ENCODE measurements around the gene LCN2. TPM values are rescaled to one million over a fixed set of nuclear protein-coding genes. Genes with fewer than 3 reads are reported as not detected.

Gene LCN2
- total RNA-seq, 1 donor from 2014 or later: not detected

DNA sequence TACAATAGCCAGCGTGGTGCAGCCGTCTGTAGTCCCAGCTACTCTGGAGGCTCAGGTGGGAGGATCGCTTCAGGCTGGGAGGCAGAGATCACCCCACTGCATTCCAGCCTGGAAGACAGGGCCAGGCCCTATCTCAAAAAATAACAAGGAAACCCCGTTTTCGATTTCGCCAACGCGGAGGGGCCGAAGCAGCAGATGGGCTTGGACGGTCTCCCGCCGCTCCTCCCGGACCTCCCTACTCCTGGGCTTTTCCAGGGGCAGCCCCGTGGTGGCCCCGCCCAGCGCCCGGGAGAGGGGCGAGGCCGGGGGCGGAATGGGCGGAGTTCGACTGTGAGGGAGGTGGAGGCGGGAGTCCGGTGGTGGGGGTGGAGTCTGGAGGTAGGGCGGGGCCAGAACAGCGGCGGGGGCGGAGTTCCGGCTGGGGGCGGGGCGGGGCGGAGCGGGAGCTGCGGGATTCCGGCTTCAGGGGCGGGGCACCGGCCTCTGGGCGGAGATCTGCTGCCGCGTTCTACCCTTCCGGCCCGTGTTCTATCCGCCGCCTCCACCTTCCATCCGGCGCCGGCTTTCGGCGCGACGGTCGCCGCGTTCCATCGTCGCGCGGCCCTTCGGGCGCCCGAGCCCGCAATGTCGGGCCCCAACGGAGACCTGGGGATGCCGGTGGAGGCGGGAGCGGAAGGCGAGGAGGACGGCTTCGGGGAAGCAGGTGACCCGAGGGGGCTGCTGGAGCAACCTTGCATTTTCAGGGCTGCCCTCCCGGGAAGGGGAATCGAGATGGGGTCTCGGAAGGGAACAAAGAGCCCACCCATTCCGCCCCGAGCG lies 10.7 kb downstream of the LCN2 start, which contains the start of gene BBLN:
Gene BBLN (plus strand): TSS at position 482 of the 819 bp plus-strand sequence. CDS start 143 bp downstream, at position 625.
- no peaks in the 10 kb centered on the region for H3K9me3 ChIP-seq (replicated peaks)
- no peaks in the 10 kb centered on the region for H3K27me3 ChIP-seq (ENCODE audit: low read depth)
- DNase-seq: peak; percentile 95
- H3K4me1 ChIP-seq: peaks cover 29% of the 10 kb centered on the region
- TF ChIP-seq, protein P1, sequence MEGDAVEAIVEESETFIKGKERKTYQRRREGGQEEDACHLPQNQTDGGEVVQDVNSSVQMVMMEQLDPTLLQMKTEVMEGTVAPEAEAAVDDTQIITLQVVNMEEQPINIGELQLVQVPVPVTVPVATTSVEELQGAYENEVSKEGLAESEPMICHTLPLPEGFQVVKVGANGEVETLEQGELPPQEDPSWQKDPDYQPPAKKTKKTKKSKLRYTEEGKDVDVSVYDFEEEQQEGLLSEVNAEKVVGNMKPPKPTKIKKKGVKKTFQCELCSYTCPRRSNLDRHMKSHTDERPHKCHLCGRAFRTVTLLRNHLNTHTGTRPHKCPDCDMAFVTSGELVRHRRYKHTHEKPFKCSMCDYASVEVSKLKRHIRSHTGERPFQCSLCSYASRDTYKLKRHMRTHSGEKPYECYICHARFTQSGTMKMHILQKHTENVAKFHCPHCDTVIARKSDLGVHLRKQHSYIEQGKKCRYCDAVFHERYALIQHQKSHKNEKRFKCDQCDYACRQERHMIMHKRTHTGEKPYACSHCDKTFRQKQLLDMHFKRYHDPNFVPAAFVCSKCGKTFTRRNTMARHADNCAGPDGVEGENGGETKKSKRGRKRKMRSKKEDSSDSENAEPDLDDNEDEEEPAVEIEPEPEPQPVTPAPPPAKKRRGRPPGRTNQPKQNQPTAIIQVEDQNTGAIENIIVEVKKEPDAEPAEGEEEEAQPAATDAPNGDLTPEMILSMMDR (IDR thresholded peaks at IDR 0.05; ENCODE audit: borderline replicate concordance): no peak
- peaks cover 26% of the 10 kb centered on the region for H3K36me3 ChIP-seq
- intact Hi-C loops (cut with micrococcal nuclease): no loop called here
- H3K27ac ChIP-seq (replicated peaks): peak within 1 kb of the TSS; percentile 85
- peak within 1 kb of the TSS; percentile 85 for H3K4me3 ChIP-seq

DNA sequence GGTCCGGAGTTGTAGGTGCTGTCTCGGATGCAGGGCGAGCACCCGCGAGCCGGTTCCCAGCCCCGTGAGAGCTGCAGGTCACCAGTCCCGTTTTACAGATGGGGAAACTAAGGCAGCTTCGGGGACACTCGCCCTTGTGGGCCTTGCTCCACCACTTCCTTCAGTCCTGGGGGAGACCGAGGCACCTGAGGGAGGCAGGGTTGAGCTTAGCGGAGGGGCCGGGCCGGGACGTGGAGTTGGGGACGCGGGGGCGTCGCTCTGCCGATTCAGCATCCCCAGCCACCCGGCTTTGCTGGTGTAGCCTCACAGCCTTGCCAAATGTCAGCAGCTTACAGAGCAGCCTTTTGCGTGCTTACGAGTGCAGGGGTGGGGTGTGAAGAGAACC lies 11.3 kb downstream of the LCN2 start:
- intact Hi-C loops (cut with micrococcal nuclease): no loop called here
- peak overlapping the region; percentile 85 for H3K4me3 ChIP-seq
- H3K4me1 ChIP-seq: peaks cover 29% of the 10 kb centered on the region
- H3K9me3 ChIP-seq (replicated peaks): no peaks in the 10 kb centered on the region
- TF ChIP-seq, protein P1 (IDR thresholded peaks at IDR 0.05; ENCODE audit: borderline replicate concordance): no peak
- H3K27ac ChIP-seq (replicated peaks): peak overlapping the region; percentile 85
- H3K27me3 ChIP-seq (ENCODE audit: low read depth): no peaks in the 10 kb centered on the region
- H3K36me3 ChIP-seq: peaks cover 30% of the 10 kb centered on the region
- no peak for DNase-seq

DNA sequence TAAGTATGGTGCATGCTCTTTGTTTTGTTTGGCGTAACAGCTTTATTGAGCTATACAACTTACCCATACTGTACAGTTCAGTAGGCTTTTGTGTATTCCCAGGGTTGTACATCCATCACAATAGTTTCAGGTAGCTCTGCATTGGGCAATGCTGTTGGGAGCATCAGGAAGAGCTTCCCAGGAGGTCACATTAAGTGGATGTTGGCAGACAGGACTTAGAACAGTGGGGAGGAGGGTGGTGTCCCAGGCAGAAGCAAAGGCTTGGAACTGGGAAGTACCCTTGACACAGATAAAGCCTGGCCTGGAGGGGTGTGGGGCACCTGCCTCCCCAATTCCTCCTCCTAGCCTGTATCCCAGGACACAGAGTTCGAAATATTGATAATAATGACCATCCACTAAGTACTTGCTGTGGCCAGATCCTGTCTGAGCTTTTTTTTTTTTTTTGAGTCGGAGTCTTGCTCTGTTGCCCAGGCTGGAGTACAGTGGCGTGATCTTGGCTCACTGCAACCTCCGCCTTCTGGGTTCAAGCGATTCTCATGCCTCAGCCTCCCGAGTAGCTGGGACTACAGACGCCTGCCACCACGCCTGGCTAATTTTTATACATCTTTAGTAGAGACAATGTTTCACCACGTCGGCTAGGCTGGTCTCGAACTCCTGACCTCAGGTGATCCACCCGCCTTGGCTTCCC lies 12.1 kb downstream of the LCN2 start:
- Histone ChIP-seq H3K27ac (replicated peaks) (no peak overlapping the region), H3K36me3 (peaks cover 37% of the 10 kb centered on the region), H3K4me3 (no peak overlapping the region), H3K9me3 (replicated peaks) (no peaks in the 10 kb centered on the region), H3K4me1 (peaks cover 29% of the 10 kb centered on the region), H3K27me3 (ENCODE audit: low read depth) (no peaks in the 10 kb centered on the region)
- no peak for DNase-seq
- intact Hi-C loops (cut with micrococcal nuclease): no loop called here
- TF ChIP-seq, protein P1 (IDR thresholded peaks at IDR 0.05; ENCODE audit: borderline replicate concordance): no peak

DNA sequence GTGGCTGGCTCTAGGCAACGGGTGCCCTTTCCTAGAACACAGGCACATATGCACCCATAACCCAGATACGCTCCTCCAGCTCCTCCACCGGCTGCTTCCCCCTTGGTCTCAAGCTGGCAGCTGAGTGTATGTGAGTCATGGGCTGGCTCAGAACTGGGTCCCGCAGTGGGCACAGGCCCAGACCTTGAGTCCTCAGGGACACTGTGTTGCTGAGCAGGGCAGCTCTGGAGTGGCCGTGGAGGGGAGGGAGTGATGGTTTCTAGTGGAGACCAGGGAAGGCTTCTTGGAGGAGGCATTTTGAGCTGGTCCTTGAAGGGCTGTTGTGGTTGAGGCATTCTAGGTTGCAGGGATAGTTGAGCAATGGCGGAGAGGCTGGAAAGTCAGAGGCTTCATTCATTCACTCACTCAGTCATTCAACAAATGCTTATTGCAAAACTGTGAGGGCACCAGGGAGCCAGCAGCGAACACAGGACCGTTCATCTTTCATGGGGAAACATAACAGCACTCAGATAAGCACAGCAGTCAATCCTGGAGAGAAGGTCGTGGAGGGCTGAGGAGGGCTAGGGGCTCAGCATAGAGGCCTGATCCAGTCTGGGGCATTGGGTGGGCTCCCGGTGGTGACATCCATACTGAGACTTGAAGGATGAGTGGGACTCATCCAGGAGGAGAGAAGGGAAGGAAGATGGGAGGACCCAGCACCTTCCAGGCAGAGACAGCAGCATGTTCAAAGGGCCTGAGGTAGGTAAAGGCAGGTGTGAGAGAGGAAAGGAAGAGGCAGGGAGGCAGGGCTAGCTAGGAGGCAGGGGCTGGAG lies 13.2 kb downstream of the LCN2 start:
- intact Hi-C loops (cut with micrococcal nuclease): no loop called here
- DNase-seq: peak; percentile 61
- H3K27me3 ChIP-seq (ENCODE audit: low read depth): no peaks in the 10 kb centered on the region
- TF ChIP-seq, protein P1 (IDR thresholded peaks at IDR 0.05; ENCODE audit: borderline replicate concordance): no peak
- peaks cover 48% of the 10 kb centered on the region for H3K36me3 ChIP-seq
- peaks cover 29% of the 10 kb centered on the region for H3K4me1 ChIP-seq
- H3K27ac ChIP-seq (replicated peaks): peak overlapping the region; percentile 38
- no peaks in the 10 kb centered on the region for H3K9me3 ChIP-seq (replicated peaks)
- no peak overlapping the region for H3K4me3 ChIP-seq

DNA sequence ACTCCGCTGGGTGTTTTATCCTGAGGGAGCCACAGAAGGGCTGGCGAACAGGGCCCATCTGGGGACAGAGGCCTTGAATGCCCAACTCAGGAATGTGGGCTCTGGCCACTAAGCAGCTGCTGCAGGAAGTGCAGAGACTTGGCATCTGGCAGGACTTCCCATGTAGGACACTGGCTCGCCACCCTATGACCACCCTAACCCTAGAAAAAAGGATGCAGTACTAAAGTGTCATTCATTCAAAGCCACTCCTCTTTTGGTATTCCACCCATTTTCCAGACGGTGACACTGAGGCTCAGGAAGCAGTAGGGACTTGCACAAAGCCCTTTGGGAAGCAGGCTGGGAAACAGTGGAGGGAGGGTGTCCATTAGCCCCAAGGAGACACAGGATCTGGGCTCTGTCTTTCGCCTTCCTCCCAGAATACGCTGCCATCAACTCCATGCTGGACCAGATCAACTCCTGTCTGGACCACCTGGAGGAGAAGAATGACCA lies 13.8 kb downstream of the LCN2 start:
- TF ChIP-seq, protein P1 (IDR thresholded peaks at IDR 0.05; ENCODE audit: borderline replicate concordance): no peak
- H3K4me1 ChIP-seq: peaks cover 29% of the 10 kb centered on the region
- H3K27ac ChIP-seq (replicated peaks): no peak overlapping the region
- peaks cover 54% of the 10 kb centered on the region for H3K36me3 ChIP-seq
- no peak overlapping the region for H3K4me3 ChIP-seq
- intact Hi-C loops (cut with micrococcal nuclease): no loop called here
- no peaks in the 10 kb centered on the region for H3K9me3 ChIP-seq (replicated peaks)
- no peaks in the 10 kb centered on the region for H3K27me3 ChIP-seq (ENCODE audit: low read depth)
- DNase-seq: no peak

Data from left ventricle myocardium inferior (tissue), 1 donor.